ENCODE measurements around the gene FAHD2A.
"Not testable (repeated sequence)": the region's sequence is repeated elsewhere in the genome, so short reads cannot be mapped to it uniquely, and the experiment has no call there.

The FAHD2A gene

GRCh38 chr2:95375532-95376150 is 26.9 kb upstream of the FAHD2A start:
- DNase-seq (ENCODE audit: low read depth in 2 of 2) = no peak

DNA sequence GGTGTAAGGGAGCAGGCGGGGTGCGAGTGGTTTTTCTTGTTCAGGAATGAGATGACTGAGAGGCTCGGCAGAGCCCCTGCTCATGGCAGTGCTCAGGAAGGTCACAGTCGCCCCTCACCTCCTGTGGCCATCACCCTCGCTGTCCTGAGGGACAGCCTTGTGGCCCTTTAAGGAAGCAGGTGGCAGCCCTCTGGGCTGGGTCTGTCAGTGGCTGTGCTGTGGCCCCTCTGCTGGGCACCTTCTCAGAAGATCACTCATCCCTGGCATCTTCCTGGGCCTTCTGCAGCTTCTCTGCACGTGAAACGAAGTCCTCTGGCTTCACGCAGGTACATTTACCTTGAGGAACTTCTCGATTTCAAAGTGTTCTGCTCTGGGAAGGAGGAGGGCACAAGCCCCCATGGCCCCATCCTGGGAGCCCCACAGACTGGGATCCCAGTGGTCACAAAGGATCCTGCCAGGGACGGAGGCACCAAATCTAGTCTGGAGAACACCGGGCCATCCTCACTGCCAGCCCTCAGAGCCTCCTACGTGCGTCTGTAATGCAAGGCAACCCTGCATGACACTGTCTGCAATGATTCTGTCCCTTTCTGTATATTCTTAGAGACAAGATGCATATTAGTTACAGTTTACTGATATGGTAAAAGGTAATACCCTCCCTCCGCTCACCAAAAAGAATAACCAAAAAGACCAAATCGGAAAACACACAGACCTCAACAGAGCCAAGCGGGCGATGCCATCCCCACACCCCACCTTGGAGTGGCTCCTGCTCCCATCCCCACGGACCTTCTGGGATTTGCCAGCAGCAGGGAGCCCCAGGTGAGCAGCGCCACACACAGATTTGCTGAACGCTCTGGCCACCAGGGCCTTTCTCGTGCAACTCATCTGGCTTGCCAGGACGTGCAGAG is 25.9 kb upstream of the FAHD2A start:
- DNase-seq (ENCODE audit: low read depth in 2 of 2) = no peak

DNA sequence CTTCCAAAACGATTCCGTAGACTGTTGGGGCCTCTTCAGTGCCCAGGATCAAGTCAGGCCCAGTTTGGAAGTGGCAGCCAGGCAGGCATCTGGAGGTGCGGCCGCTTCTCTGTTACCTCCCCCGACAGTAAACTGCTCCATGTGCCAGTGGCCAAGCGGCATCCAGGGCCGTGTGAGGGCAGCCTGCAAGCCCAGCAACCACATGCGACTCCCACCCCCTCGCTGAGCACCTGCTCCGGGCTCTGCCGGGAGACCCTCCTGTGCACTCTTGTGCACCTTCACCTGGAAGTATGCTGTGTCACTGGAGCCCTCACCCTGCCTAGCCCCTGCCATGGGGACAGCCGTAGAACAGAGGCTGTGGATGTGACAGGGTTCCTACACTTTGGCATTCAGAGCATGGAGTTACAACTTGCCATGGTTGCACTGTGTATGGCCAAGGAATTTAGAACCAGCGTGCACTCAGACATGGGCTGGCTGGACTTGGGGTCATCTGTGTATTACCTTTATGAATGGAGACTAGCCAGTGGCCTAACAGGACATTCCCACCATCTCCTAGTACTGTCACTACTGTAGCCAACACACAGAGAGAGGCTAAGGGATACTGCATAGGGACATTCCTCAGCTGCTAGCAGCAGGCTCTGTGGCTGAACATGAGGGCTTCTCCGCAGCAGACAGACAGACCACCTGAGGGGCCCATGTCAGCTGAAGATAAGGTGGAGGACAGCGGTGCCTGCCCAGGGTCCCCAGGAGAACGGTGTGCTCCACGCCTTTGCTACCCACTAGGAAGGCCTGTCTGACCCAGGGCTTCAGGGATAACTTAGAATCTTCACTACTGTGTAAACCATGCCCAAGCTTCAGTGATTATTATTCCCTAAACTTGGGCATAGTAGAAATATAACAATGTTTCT is 25.0 kb upstream of the FAHD2A start:
- DNase-seq (ENCODE audit: low read depth in 2 of 2) = no peak

- not testable (repeated sequence) for DNase-seq (ENCODE audit: low read depth in 2 of 2)
These were observed 24.2 kb upstream of the FAHD2A start for GRCh38 chr2:95378281-95378680.

- no peak for DNase-seq (ENCODE audit: low read depth in 2 of 2)
These were observed 23.1 kb upstream of the FAHD2A start for GRCh38 chr2:95379371-95379831.

GRCh38 chr2:95380280-95380679 is 22.2 kb upstream of the FAHD2A start:
- no peak for DNase-seq (ENCODE audit: low read depth in 2 of 2)

DNA sequence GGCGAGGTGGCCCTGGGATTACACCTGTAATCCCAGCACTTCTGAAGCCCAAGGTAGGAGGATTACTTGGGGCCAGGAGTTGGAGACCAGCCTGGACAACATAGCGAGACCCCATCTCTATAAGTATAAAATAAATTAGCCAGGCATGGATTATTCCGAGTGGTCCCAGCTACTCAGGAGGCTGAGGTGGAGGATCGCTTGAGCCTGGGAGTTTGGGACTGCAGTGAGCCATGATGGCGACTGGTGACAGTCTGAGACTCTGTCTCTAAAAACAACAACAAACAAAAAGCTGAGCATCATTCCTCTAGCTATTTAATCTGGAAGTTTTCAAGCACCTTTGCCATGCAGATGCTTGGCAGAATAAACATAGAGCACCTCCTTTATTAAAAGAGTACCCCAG is 21.8 kb upstream of the FAHD2A start:
- DNase-seq (ENCODE audit: low read depth in 2 of 2) = no peak

DNA sequence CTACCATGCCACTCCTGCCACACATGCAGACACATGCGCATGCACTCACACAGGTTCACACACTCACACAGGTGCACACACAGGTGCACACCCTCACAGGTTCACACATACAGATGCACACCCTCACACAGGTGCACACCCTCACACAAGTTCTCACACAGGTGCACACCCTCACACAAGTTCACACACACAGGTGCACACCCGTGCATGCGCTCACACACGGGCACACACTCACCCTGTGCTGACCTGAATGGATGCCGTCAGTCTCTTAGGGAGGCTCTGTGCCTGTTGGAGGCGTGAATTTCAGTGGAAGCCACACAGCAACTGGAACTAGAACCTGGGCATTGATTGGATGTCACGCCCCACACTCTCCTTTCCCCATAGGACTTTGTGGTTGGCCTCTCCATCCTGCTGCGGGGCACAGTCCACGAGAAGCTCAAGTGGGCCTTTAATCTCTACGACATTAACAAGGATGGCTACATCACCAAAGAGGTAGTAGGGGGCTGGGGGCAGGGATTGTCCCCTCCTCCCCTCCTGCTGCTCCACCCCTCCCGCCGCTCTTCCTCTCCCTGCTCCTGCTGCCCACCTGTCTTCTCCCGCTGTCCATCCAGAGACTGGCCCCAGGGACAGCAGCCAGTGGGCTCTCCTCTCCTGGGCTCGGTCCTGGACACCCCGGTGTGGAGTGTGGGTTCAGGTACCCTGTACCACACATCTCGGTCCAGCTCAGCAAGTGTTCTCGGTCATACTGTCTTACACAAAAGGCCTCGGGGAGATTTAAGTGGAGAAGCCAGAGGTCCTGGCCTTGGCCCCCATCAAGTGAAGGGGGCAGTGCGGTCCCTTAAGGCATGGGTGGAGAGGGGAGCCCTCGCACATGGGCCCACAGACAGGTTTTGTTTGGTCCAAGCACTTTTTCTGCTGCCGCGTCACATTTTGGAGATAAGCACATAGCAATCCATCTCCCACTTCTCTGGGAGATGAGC is 21.0 kb upstream of the FAHD2A start:
- DNase-seq (ENCODE audit: low read depth in 2 of 2) = no peak

DNA sequence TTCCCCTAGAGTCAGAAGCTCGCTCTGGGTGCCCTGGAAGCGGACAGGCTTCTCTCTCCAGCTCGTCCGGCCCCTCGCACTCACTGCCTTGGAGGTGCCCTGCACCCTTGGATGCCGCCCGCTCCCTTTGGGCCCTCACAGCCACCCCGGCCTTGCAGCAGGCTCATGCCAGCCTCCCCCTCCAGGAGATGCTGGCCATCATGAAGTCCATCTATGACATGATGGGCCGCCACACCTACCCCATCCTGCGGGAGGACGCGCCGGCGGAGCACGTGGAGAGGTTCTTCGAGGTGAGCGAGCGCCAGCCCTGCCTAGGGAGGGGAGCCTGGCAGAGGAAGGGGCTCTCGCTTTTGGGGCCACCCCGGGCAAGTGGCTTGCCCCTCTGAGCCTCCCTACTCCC is 20.3 kb upstream of the FAHD2A start:
- no peak for DNase-seq (ENCODE audit: low read depth in 2 of 2)

- DNase-seq (ENCODE audit: low read depth in 2 of 2) = no peak
These were observed 19.5 kb upstream of the FAHD2A start for GRCh38 chr2:95382686-95383634.

- no peak for DNase-seq (ENCODE audit: low read depth in 2 of 2)
These were observed 18.9 kb upstream of the FAHD2A start for GRCh38 chr2:95383635-95384027.

DNA sequence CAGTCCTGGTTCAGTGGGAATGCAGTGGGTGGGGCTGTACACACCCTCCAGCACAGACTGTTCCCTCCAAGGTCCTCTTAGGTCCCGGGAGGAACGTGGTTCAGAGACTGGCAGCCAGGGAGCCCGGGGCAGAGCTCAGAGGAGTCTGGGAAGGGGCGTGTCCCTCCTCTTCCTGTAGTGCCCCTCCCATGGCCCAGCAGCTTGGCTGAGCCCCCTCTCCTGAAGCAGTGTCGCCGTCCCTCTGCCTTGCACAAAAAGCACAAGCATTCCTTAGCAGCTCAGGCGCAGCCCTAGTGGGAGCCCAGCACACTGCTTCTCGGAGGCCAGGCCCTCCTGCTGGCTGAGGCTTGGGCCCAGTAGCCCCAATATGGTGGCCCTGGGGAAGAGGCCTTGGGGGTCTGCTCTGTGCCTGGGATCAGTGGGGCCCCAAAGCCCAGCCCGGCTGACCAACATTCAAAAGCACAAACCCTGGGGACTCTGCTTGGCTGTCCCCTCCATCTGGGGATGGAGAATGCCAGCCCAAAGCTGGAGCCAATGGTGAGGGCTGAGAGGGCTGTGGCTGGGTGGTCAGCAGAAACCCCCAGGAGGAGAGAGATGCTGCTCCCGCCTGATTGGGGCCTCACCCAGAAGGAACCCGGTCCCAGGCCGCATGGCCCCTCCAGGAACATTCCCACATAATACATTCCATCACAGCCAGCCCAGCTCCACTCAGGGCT is 17.5 kb upstream of the FAHD2A start:
- no peak for DNase-seq (ENCODE audit: low read depth in 2 of 2)

DNA sequence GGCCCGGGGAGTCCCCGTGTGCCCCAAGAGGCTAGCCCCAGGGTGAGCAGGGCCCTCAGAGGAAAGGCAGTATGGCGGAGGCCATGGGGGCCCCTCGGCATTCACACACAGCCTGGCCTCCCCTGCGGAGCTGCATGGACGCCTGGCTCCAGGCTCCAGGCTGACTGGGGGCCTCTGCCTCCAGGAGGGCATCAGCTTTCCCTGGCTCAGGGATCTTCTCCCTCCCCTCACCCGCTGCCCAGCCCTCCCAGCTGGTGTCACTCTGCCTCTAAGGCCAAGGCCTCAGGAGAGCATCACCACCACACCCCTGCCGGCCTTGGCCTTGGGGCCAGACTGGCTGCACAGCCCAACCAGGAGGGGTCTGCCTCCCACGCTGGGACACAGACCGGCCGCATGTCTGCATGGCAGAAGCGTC is 16.9 kb upstream of the FAHD2A start:
- DNase-seq (ENCODE audit: low read depth in 2 of 2) = no peak

DNA sequence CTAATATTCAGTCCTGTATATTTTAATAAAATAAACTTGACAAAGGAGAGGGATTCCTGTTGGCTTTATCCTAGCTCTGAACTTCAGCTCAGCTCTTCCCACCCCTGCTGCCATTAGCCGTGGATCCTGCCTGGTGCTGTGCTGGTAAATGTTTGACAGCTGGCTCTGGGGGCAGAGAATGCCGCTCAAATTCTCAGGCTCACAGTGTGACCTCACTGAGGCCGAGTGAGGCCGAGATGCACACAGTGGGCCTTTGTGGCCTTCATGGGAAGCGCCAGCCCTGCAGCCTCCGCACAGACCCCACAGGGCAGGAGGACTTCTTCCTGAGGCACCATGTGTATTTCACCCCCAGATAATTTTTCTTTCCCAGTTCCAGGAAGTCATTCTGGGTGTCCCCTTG is 16.5 kb upstream of the FAHD2A start:
- DNase-seq (ENCODE audit: low read depth in 2 of 2) = no peak

DNA sequence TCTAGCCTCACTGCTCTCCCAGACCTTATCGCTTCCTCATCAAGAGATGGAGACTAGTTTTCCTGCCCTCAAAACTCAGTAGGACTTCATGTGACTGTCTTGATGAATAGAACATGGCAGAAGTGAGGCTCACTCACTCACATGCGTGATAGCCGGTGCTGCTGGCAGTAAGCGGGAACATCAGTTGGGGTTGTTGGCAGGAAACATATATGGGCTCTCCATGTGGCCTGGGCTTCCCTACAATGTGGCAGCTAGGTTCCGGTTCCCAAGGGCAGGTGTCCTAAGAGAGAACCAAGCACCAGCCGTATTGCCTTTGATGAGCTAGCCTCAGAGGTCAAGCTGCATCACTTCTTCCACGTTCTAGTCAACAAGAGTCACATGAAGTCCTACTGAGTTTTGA is 15.2 kb upstream of the FAHD2A start:
- DNase-seq (ENCODE audit: low read depth in 2 of 2) = no peak

GRCh38 chr2:95388091-95388692 is 14.3 kb upstream of the FAHD2A start:
- DNase-seq (ENCODE audit: low read depth in 2 of 2) = no peak

- DNase-seq (ENCODE audit: low read depth in 2 of 2) = no peak
These were observed 13.7 kb upstream of the FAHD2A start for GRCh38 chr2:95388856-95389244.

GRCh38 chr2:95389245-95390119 is 13.0 kb upstream of the FAHD2A start:
- DNase-seq (ENCODE audit: low read depth in 2 of 2) = peak; percentile 33 to 50

Data from stimulated activated CD4-positive, alpha-beta T cell treated with anti-CD3 and anti-CD28 coated beads, Interleukin-12 subunit alpha, Interleukin-12 subunit beta, amount 100 ng/mL, for 24 hours (primary cell).